ENCODE results near the gene EREG. TPM values are rescaled to one million over a fixed set of nuclear protein-coding genes. Genes with fewer than 3 reads are reported as not detected.

The EREG gene
- total RNA-seq, 4 donors from 2014 or later: 2.4 to 4.6 (median 3.7) TPM

- intact Hi-C loops (cut with DNase I): no loop called here
- Histone ChIP-seq H3K36me3 (no peaks in the 10 kb centered on the region), H3K4me1 (no peaks in the 10 kb centered on the region), H3K4me3 (no peak overlapping the region), H3K27ac (replicated peaks in 1 of 4) (no peak overlapping the region), H3K9me3 (no peaks in the 10 kb centered on the region), H3K27me3 (no peaks in the 10 kb centered on the region)
- no peak for DNase-seq (ENCODE audit: extremely low spot score)
- TF ChIP-seq EP300 (IDR thresholded peaks at IDR 0.05): no peak
- TF ChIP-seq POLR2A (IDR thresholded peaks at IDR 0.05; ENCODE audit: low read depth): no peak
- TF ChIP-seq CTCF (IDR thresholded peaks at IDR 0.05): no peak
- no peak for TF ChIP-seq POLR2AphosphoS5 (IDR thresholded peaks at IDR 0.05)
- WGBS: 70% methylated on average over 9 of the region's 9 CpGs
Measured at GRCh38 chr4:74330295-74330750, 34.6 kb upstream of the EREG start.

- no peak for DNase-seq (ENCODE audit: extremely low spot score)
- no peak overlapping the region for H3K27ac ChIP-seq (replicated peaks in 1 of 4)
- H3K4me3 ChIP-seq: no peak overlapping the region
- H3K4me1 ChIP-seq: no peaks in the 10 kb centered on the region
- no peaks in the 10 kb centered on the region for H3K27me3 ChIP-seq
- intact Hi-C loops (cut with DNase I): no loop called here
- TF ChIP-seq POLR2AphosphoS5 (IDR thresholded peaks at IDR 0.05) (no peak), EP300 (IDR thresholded peaks at IDR 0.05) (no peak), CTCF (IDR thresholded peaks at IDR 0.05) (no peak), POLR2A (IDR thresholded peaks at IDR 0.05; ENCODE audit: low read depth) (no peak)
- 79% methylated on average over 2 of the region's 2 CpGs for WGBS
- H3K36me3 ChIP-seq: no peaks in the 10 kb centered on the region
- H3K9me3 ChIP-seq: no peaks in the 10 kb centered on the region
Measured at GRCh38 chr4:74331252-74331651, 33.7 kb upstream of the EREG start.

GRCh38 chr4:74331944-74332343, 33.0 kb upstream of the EREG start:
- no peaks in the 10 kb centered on the region for H3K9me3 ChIP-seq
- intact Hi-C loops (cut with DNase I): no loop called here
- no peaks in the 10 kb centered on the region for H3K27me3 ChIP-seq
- no peak for DNase-seq (ENCODE audit: extremely low spot score)
- no peaks in the 10 kb centered on the region for H3K4me1 ChIP-seq
- no peak for TF ChIP-seq POLR2A (IDR thresholded peaks at IDR 0.05; ENCODE audit: low read depth)
- TF ChIP-seq EP300 (IDR thresholded peaks at IDR 0.05): no peak
- TF ChIP-seq POLR2AphosphoS5 (IDR thresholded peaks at IDR 0.05): no peak
- no peak for TF ChIP-seq CTCF (IDR thresholded peaks at IDR 0.05)
- no peak overlapping the region for H3K4me3 ChIP-seq
- no peaks in the 10 kb centered on the region for H3K36me3 ChIP-seq
- H3K27ac ChIP-seq (replicated peaks in 1 of 4): no peak overlapping the region

- no peak for TF ChIP-seq EP300 (IDR thresholded peaks at IDR 0.05)
- no peak for TF ChIP-seq CTCF (IDR thresholded peaks at IDR 0.05)
- Histone ChIP-seq H3K27me3 (no peaks in the 10 kb centered on the region), H3K36me3 (no peaks in the 10 kb centered on the region), H3K9me3 (no peaks in the 10 kb centered on the region), H3K4me3 (no peak overlapping the region), H3K27ac (replicated peaks in 1 of 4) (no peak overlapping the region), H3K4me1 (no peaks in the 10 kb centered on the region)
- WGBS: 91% methylated on average over 6 of the region's 7 CpGs
- DNase-seq (ENCODE audit: extremely low spot score): no peak
- intact Hi-C loops (cut with DNase I): no loop called here
Measured at GRCh38 chr4:74334636-74335035, 30.3 kb upstream of the EREG start.

GRCh38 chr4:74335341-74336021, 29.5 kb upstream of the EREG start:
- WGBS: 81% methylated on average over 5 of the region's 5 CpGs
- intact Hi-C loops (cut with DNase I): no loop called here
- DNase-seq (ENCODE audit: extremely low spot score): no peak
- Histone ChIP-seq H3K36me3 (no peaks in the 10 kb centered on the region), H3K27me3 (no peaks in the 10 kb centered on the region), H3K27ac (replicated peaks in 1 of 4) (no peak overlapping the region), H3K4me1 (no peaks in the 10 kb centered on the region), H3K9me3 (no peaks in the 10 kb centered on the region), H3K4me3 (no peak overlapping the region)
- TF ChIP-seq CTCF (IDR thresholded peaks at IDR 0.05): no peak
- TF ChIP-seq POLR2A (IDR thresholded peaks at IDR 0.05; ENCODE audit: low read depth): no peak
- TF ChIP-seq EP300 (IDR thresholded peaks at IDR 0.05): no peak
- TF ChIP-seq POLR2AphosphoS5 (IDR thresholded peaks at IDR 0.05): no peak
